Fibroblast of lung (primary cell): ENCODE measurements around the gene CTDSPL. TPM values are rescaled to one million over a fixed set of nuclear protein-coding genes. Genes with fewer than 3 reads are reported as not detected.

Source experiments
- DNase-seq, 2 donors: peaks; one replicate each; pipeline versions ENCODE4 v3.0.0 to v3.0.0-alpha.2; 2010; ENCODE audit warnings: low read depth in 2 of 2
- H2AFZ ChIP-seq: 2 replicates; pipeline ENCODE4 v1.5.1; 2012; ENCODE audit warnings: low read length, control low read depth, inconsistent platforms
- H3K27ac ChIP-seq: 2 replicates; pipeline ENCODE4 v1.5.1; 2011; ENCODE audit warnings: low read length, control low read depth; ENCODE audit not compliant: insufficient read depth
- H3K27me3 ChIP-seq: 2 replicates; pipeline ENCODE4 v1.5.1; 2011; ENCODE audit warnings: mild to moderate bottlenecking, low read length; ENCODE audit not compliant: control insufficient read depth, insufficient read depth
- H3K36me3 ChIP-seq: 2 replicates; pipeline ENCODE4 v1.5.1; 2011; ENCODE audit warnings: low read length; ENCODE audit not compliant: control insufficient read depth, insufficient read depth
- H3K4me1 ChIP-seq: 2 replicates; pipeline ENCODE4 v1.5.1; 2011; ENCODE audit warnings: low read length; ENCODE audit not compliant: control insufficient read depth, insufficient read depth; ENCODE audit errors: extremely low read depth
- H3K4me2 ChIP-seq: 2 replicates; pipeline ENCODE4 v1.5.1; 2011; ENCODE audit warnings: low read length, control low read depth; ENCODE audit not compliant: insufficient read depth; ENCODE audit errors: extremely low read depth
- H3K4me3 ChIP-seq, 4 experiments: fragments of 200-600 bp in 1 of 4; sonication (generic) in 1 of 4; replicated peaks in 1 of 4; 2 replicates each; pipeline ENCODE4 v1.5.1; 2011 to 2016; ENCODE audit warnings: low read length in 4 of 4, low read depth in 3 of 4, mild to moderate bottlenecking in 3 of 4, control low read depth in 2 of 4, inconsistent platforms in 1 of 4, mixed read lengths in 1 of 4; ENCODE audit not compliant: insufficient read depth in 1 of 4; ENCODE audit errors: control extremely low read depth in 1 of 4
- H3K79me2 ChIP-seq: 2 replicates; pipeline ENCODE4 v1.5.1; 2012; ENCODE audit warnings: mild to moderate bottlenecking, low read length, inconsistent platforms; ENCODE audit not compliant: control insufficient read depth, insufficient read depth
- H3K9ac ChIP-seq: 2 replicates; pipeline ENCODE4 v1.5.1; 2011; ENCODE audit warnings: mild to moderate bottlenecking, low read length, control low read depth; ENCODE audit not compliant: insufficient read depth
- H3K9me3 ChIP-seq: 2 replicates; pipeline ENCODE4 v1.5.1; 2012; ENCODE audit warnings: low read depth, low read length; ENCODE audit not compliant: control insufficient read depth, insufficient read depth
- H4K20me1 ChIP-seq: 2 replicates; pipeline ENCODE4 v1.5.1; 2011; ENCODE audit warnings: low read length; ENCODE audit not compliant: control insufficient read depth, insufficient read depth; ENCODE audit errors: extremely low read depth
- EZH2 ChIP-seq: IDR thresholded peaks from 2 replicates; pipeline ENCODE4 v1.5.1; 2012; ENCODE audit warnings: low read length, control low read depth, mild to moderate bottlenecking; ENCODE audit errors: missing control alignments
- polyA plus RNA-seq, 2 donors: library from polyadenylated mRNA; depleted of rRNA in 1 of 2; stranded (reverse) in 1 of 2; unstranded in 1 of 2; fragments of >200 nt; gene quantifications; 2 replicates each; pipeline ENCODE4 v1.2.1, GENCODE V29; 2011 to 2012; ENCODE audit warnings: missing spikeins in 1 of 2
- total RNA-seq: library from RNA; depleted of rRNA; stranded (reverse); fragments of >200 nt; gene quantifications from 2 replicates; pipeline ENCODE4 v1.2.1, GENCODE V29; 2014
- TF ChIP-seq, protein P1 (sequence below), 2 donors: IDR thresholded peaks in 1 of 2; conservative IDR thresholded peaks in 1 of 2; 1 replicate in 1 of 2; 2 replicates in 1 of 2; pipeline ENCODE4 v1.5.1; 2011 to 2012; ENCODE audit warnings: low read length in 2 of 2, control low read depth in 1 of 2, inconsistent platforms in 1 of 2, low read depth in 1 of 2, mild to moderate bottlenecking in 1 of 2

Gene CTDSPL
- total and polyA plus RNA-seq, 2 donors (not counting 1 experiment from before 2014, with no cell fraction given): 34.0 to 51.5 TPM

DNA sequence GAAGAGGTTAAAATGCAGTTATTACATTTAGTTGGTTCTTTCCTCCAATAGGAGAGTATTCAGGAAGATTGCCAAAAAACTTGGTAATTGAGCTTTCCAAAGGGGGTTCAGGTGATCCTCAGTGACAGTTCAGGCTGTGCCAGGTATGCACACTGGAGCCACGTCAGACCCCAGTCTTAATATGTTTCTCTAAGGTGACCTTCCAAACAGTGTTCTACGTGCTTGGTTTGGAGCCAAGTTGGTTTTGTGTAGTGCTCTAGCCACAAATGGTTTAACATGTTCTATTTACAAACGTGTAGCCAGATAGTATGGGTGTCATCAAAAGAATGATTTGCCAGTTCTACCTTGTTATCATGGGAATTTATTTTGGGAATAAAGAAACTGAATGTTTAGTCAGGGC, 21.0 kb downstream of the CTDSPL start:
- no peak overlapping the region for H3K27ac ChIP-seq
- H3K27me3 ChIP-seq: no peaks in the 10 kb centered on the region
- H3K9ac ChIP-seq: no peak overlapping the region
- no peaks in the 10 kb centered on the region for H3K4me1 ChIP-seq
- TF ChIP-seq, protein P1, sequence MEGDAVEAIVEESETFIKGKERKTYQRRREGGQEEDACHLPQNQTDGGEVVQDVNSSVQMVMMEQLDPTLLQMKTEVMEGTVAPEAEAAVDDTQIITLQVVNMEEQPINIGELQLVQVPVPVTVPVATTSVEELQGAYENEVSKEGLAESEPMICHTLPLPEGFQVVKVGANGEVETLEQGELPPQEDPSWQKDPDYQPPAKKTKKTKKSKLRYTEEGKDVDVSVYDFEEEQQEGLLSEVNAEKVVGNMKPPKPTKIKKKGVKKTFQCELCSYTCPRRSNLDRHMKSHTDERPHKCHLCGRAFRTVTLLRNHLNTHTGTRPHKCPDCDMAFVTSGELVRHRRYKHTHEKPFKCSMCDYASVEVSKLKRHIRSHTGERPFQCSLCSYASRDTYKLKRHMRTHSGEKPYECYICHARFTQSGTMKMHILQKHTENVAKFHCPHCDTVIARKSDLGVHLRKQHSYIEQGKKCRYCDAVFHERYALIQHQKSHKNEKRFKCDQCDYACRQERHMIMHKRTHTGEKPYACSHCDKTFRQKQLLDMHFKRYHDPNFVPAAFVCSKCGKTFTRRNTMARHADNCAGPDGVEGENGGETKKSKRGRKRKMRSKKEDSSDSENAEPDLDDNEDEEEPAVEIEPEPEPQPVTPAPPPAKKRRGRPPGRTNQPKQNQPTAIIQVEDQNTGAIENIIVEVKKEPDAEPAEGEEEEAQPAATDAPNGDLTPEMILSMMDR (conservative IDR thresholded peaks at IDR 0.05 in 1 of 2, IDR thresholded peaks at IDR 0.05 in 1 of 2; ENCODE audit: low read depth in 1 of 2, low read length in 2 of 2): no peak
- no peak for TF ChIP-seq EZH2
- peaks cover 4% of the 10 kb centered on the region for H4K20me1 ChIP-seq
- no peaks in the 10 kb centered on the region for H3K9me3 ChIP-seq
- no peak for DNase-seq
- no peaks in the 10 kb centered on the region for H3K36me3 ChIP-seq
- no peak overlapping the region for H3K4me2 ChIP-seq
- H2AFZ ChIP-seq: no peak overlapping the region
- H3K4me3 ChIP-seq: no peak overlapping the region
- H3K79me2 ChIP-seq: peaks cover 21% of the 10 kb centered on the region

DNA sequence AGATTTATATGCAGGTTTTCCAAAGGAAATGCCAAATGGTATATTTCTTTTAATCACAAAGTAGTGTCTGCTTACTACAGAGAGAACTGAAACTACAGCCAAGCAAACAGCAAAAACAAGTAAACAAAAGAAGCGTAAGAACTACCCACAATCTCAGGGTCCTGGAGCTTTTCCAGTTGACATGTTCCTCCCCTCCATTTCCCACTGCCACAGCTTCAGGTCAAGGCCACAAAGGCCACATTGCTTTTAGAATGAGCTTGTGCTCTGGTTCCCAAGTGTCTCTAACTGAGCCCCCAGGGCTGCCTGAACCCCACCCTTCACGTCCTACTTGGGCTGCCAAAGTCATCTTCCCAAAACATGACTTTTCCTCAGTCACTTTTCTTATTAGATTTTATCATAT, 24.1 kb downstream of the CTDSPL start:
- no peak for TF ChIP-seq EZH2
- TF ChIP-seq, protein P1 (conservative IDR thresholded peaks at IDR 0.05 in 1 of 2, IDR thresholded peaks at IDR 0.05 in 1 of 2; ENCODE audit: low read depth in 1 of 2, low read length in 2 of 2): no peak
- DNase-seq: peak in 1 of 2 donors; percentile 22
- Histone ChIP-seq H4K20me1 (peaks cover 3% of the 10 kb centered on the region), H3K27ac (no peak overlapping the region), H3K36me3 (no peaks in the 10 kb centered on the region), H3K4me1 (no peaks in the 10 kb centered on the region), H3K9ac (no peak overlapping the region), H3K4me3 (no peak overlapping the region), H3K9me3 (no peaks in the 10 kb centered on the region), H3K79me2 (peaks cover 16% of the 10 kb centered on the region), H2AFZ (no peak overlapping the region), H3K4me2 (no peak overlapping the region), H3K27me3 (no peaks in the 10 kb centered on the region)

DNA sequence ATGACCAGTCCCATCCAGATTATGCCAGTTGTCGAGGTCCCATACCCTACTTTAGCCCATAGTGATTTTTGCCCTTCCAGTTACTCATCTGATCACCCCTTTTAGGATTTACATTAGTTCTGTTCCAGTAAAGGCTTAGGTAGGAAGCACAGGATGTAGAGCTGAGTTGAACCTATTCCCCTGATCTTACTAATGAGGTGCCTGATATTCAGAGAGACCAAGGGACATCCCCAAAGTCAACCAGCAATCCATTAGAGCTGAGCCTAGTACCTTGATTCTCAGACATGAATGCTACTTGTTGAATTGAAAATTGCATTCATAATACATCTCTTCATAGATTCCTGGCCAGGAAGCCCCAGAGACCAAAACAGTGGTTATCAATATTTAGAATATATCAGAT, 24.7 kb downstream of the CTDSPL start:
- no peaks in the 10 kb centered on the region for H3K27me3 ChIP-seq
- TF ChIP-seq, protein P1 (conservative IDR thresholded peaks at IDR 0.05 in 1 of 2, IDR thresholded peaks at IDR 0.05 in 1 of 2; ENCODE audit: low read depth in 1 of 2, low read length in 2 of 2): no peak
- no peak for TF ChIP-seq EZH2
- no peaks in the 10 kb centered on the region for H3K36me3 ChIP-seq
- no peak overlapping the region for H3K4me3 ChIP-seq
- DNase-seq: no peak
- H4K20me1 ChIP-seq: peaks cover 3% of the 10 kb centered on the region
- no peak overlapping the region for H3K9ac ChIP-seq
- H3K9me3 ChIP-seq: no peaks in the 10 kb centered on the region
- H3K27ac ChIP-seq: no peak overlapping the region
- peaks cover 20% of the 10 kb centered on the region for H3K79me2 ChIP-seq
- no peak overlapping the region for H2AFZ ChIP-seq
- no peaks in the 10 kb centered on the region for H3K4me1 ChIP-seq
- no peak overlapping the region for H3K4me2 ChIP-seq
